Measurements from ENCODE around the gene L3MBTL1. TPM values are rescaled to one million over a fixed set of nuclear protein-coding genes. Genes with fewer than 3 reads are reported as not detected.

L3MBTL1 gene
- total RNA-seq, 4 donors from 2014 or later: 12.5 to 45.3 (median 29.2) TPM

DNA sequence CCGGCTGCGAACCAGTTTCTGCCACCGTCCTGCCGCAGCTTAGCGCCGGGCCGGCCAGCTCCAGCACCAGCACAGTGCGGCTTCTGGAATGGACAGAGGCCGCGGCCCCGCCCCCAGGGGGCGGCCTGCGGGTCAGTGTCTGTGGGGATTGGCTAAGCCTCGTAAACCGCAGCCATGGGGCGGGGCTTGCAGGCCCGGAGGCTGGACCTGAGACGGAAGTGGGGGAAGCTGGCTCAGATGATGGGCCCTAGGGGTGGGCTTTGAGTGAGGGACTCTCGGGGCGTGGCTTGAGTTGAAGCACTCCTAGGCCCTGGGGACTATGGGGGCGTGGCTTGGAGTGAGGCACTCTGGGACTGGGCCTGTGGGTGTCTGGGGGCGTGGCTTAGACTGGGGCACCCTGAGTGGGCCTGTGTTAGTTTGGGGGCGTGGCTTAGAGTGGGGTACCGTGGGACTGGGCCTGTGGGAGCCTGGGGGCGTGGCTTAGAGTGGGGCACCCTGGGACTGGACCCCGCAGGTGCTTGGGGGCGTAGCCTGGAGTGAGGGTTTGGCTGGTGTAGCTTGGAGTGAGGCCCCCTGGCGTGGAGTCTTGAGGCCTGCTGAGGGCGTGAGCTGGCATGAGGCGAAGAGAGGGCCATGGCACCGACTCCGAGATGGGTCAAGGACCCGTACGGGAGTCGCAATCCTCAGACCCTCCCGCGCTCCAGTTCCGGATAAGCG lies 6.6 kb downstream of the L3MBTL1 start:
- DNase-seq: peak; percentile 99
- Histone ChIP-seq H3K36me3 (no peaks in the 10 kb centered on the region), H3K27ac (peak overlapping the region in 2 of 3 donors; percentile 17 to 65), H3K4me3 (replicated peaks in 1 of 3) (peak overlapping the region in 2 of 3 donors; percentile 49 to 51), H3K27me3 (no peaks in the 10 kb centered on the region), H3K9me3 (no peaks in the 10 kb centered on the region), H3K4me1 (peaks cover 7 to 8% of the 10 kb centered on the region in 2 donors)
- 60 to 62% methylated on average over 24 to 29 of the region's 39 CpGs for WGBS, 2 donors
- intact Hi-C loops (cut with DNase I): no loop called here
- TF ChIP-seq, protein P1, sequence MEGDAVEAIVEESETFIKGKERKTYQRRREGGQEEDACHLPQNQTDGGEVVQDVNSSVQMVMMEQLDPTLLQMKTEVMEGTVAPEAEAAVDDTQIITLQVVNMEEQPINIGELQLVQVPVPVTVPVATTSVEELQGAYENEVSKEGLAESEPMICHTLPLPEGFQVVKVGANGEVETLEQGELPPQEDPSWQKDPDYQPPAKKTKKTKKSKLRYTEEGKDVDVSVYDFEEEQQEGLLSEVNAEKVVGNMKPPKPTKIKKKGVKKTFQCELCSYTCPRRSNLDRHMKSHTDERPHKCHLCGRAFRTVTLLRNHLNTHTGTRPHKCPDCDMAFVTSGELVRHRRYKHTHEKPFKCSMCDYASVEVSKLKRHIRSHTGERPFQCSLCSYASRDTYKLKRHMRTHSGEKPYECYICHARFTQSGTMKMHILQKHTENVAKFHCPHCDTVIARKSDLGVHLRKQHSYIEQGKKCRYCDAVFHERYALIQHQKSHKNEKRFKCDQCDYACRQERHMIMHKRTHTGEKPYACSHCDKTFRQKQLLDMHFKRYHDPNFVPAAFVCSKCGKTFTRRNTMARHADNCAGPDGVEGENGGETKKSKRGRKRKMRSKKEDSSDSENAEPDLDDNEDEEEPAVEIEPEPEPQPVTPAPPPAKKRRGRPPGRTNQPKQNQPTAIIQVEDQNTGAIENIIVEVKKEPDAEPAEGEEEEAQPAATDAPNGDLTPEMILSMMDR (IDR thresholded peaks at IDR 0.05): peak in 4 of 6 experiments; percentile 8 to 31 (median 23)
- peak in 1 of 2 donors; percentile 77 for TF ChIP-seq POLR2A (IDR thresholded peaks at IDR 0.05)

DNA sequence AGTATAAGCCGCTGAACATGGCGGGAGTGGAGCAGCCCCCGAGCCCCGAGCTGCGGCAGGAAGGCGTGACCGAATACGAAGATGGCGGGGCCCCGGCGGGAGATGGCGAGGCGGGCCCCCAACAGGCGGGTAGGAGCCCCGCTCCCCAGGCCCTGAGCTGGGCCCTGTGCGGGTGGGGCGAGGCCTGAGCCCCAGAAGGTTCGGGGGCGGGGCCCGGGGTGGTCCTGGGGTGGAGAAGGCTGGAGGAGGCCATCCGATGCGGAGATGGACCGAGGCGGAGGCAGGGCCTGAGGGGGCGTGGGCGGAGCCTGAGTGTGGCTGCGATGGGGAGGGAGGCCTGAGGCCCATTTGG lies 7.1 kb downstream of the L3MBTL1 start:
- 52 to 75% methylated on average over 14 to 27 of the region's 27 CpGs for WGBS, 2 donors
- Histone ChIP-seq H3K27ac (peak overlapping the region in 2 of 3 donors; percentile 17 to 65), H3K4me1 (peaks cover 7 to 8% of the 10 kb centered on the region in 2 donors), H3K4me3 (replicated peaks in 1 of 3) (peak overlapping the region; percentile 6 to 51 (median 49)), H3K9me3 (no peaks in the 10 kb centered on the region), H3K36me3 (no peaks in the 10 kb centered on the region), H3K27me3 (no peaks in the 10 kb centered on the region)
- peak in 1 of 2 donors; percentile 9 for DNase-seq
- TF ChIP-seq POLR2A (IDR thresholded peaks at IDR 0.05): no peak
- TF ChIP-seq, protein P1 (IDR thresholded peaks at IDR 0.05): no peak
- intact Hi-C loops (cut with DNase I): no loop called here

DNA sequence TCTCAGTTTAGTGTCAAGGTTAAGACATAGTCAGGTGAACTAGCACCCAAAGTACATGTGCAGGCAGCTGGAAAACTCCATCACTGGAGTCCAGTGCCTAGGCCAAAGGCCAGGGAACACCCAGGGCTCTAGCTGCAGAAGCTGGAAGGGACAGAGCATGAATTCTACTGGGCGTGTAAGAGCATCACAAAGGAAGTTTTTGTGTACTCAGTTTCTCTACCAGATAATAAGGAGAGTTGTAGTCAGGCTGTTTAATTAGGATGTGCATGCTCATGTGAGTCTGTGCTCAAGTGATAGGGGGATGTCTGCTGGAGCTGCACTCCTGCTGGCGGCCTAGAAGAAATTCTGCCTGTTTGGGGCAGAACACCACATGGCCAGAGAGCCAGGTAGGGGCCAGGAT lies 8.1 kb downstream of the L3MBTL1 start:
- peaks cover 7 to 8% of the 10 kb centered on the region in 2 donors for H3K4me1 ChIP-seq
- H3K27me3 ChIP-seq: no peaks in the 10 kb centered on the region
- intact Hi-C loops (cut with DNase I): no loop called here
- WGBS, 2 donors: 84 to 91% methylated on average over 2 of the region's 2 CpGs
- TF ChIP-seq, protein P1 (IDR thresholded peaks at IDR 0.05): no peak
- TF ChIP-seq POLR2A (IDR thresholded peaks at IDR 0.05): no peak
- H3K36me3 ChIP-seq: no peaks in the 10 kb centered on the region
- H3K27ac ChIP-seq: no peak overlapping the region
- H3K9me3 ChIP-seq: no peaks in the 10 kb centered on the region
- no peak for DNase-seq
- H3K4me3 ChIP-seq (replicated peaks in 1 of 3): no peak overlapping the region

DNA sequence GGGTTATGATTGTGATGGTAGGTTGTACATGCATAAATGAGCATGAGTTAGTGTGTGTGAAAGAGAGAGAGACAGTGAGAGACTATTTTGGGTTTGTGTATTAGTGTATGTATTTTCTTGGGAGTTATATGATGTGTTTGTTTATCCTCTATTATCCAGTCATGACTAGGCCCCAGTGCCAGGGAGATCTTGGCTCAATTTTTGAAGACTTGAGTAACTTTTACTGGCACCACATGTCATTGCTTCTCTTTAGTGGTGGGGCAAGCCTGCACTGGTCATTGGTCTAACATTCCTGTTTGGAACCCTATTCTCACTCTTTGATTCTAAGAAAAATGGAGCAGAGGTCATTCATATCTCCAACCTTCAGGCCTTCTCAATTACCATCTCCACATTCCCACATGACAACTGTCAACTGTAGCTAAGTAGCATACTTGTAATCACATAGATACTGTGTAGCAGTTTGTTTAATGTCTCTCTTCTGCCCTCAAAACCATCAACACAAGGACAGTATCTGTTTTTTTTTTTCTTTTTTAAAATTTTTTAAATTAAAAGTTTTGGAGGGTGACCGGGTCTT lies 8.8 kb downstream of the L3MBTL1 start:
- WGBS, 2 donors: 93 to 100% methylated on average over 1 of the region's 1 CpG
- no peak for TF ChIP-seq POLR2A (IDR thresholded peaks at IDR 0.05)
- TF ChIP-seq, protein P1 (IDR thresholded peaks at IDR 0.05): no peak
- Histone ChIP-seq H3K4me3 (replicated peaks in 1 of 3) (no peak overlapping the region), H3K27me3 (no peaks in the 10 kb centered on the region), H3K4me1 (peaks cover 7 to 8% of the 10 kb centered on the region in 2 donors), H3K27ac (no peak overlapping the region), H3K9me3 (no peaks in the 10 kb centered on the region), H3K36me3 (no peaks in the 10 kb centered on the region)
- intact Hi-C loops (cut with DNase I): no loop called here
- no peak for DNase-seq

DNA sequence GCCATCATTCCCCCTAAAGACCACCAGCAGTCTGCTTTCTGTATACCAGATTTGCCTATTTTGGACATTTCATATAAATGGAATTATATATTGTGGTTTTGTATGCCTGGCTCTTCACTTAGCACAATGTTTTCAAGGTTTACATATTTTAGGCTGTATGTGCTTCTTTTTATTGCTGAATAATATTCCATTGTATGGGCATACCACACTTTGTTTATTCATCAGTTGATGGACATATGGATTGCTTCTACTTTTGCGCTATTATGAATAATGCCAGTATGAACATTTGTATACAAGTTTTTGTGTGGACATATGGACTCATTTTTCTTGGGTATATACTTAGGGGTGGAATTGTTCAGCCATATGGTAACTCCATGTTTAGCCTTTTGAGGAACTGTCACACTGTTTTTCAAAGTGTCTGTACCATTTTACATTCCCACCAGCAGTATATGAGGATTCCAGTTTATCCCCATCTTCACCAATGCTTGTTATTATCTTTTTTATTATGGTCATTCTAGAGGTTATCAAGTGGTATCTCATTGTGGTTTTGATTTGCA lies 12.7 kb downstream of the L3MBTL1 start:
- H3K4me1 ChIP-seq: no peaks in the 10 kb centered on the region
- intact Hi-C loops (cut with DNase I): no loop called here
- TF ChIP-seq POLR2A (IDR thresholded peaks at IDR 0.05): no peak
- TF ChIP-seq, protein P1 (IDR thresholded peaks at IDR 0.05): no peak
- H3K4me3 ChIP-seq (replicated peaks in 1 of 3): no peak overlapping the region
- WGBS, 2 donors: 98 to 100% methylated on average over 1 of the region's 1 CpG
- no peak overlapping the region for H3K27ac ChIP-seq
- no peak for DNase-seq
- H3K9me3 ChIP-seq: no peaks in the 10 kb centered on the region
- H3K36me3 ChIP-seq: no peaks in the 10 kb centered on the region
- H3K27me3 ChIP-seq: no peaks in the 10 kb centered on the region

Data from thyroid gland (tissue), 4 donors.